GM21381 (cell line): ENCODE data around the gene KRTAP5-6.

Experiments used
- ATAC-seq: cut with Tn5 transposase; IDR thresholded peaks from one replicate; pipeline ENCODE4 v1.9.1; 2021; ENCODE audit warnings: mild to moderate bottlenecking, moderate library complexity; ENCODE audit not compliant: unreplicated experiment

KRTAP5-6 gene

DNA sequence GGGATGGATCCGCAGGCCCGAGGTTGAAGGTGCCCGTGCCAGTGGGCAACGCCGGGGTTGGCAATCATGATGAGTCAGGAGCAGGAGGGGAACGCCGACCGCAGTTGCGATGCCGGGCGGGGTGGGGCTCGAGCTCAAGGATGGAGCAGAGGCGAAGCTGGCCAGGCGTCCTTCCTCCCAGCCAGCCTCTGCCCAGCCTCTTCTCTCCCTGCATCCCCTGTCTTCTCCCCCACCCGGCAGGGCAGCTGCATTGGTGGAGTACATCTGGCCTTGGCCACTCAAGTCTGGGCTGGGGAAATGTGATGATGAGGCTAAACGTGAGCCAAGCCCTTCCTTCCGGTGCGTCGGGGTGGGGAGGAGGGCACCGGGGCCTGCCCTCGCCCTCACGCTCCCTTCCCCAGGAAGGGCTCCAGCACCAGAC lies 49.5 kb downstream of the KRTAP5-6 start:
- no peak for ATAC-seq

DNA sequence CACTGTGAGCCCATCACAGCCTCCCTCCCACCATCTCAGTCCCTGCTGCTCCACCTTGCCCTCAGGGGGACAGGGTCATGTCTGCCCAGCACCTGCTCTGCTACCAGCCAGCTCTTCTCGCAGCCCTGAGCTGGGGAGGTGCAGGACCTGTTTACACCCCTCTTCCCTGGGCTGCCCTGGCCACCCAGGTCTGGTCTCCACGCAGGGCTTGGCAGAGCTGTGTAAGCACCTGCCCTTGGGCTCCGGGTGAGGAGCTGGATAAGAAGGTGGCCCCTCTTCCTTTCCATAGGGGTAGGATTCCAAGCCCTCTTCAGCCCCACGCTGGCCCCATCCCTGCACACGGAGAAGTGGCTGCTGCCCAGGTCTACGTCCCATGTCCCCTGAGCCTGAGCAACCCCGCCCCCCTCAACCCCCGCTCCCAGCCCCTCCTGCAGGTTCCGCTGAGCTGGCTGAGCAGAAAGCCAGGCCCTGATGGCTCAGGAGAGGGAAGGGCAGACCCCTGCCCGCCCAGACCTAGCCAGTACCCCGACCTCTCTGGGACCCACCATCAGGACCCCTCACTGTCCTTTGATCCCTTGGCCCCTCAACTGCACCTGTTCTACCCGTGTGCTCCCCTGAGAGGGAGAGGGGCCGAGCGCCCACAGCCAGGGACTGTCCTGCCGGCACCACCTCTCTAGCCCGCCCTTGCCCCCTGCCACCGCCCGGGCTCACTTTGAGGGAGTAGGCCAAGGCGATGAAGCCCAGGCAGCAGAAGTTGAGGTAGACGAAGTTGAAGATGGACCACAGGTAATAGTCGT lies 50.2 kb downstream of the KRTAP5-6 start:
- no peak for ATAC-seq
